HepG2 (cell line): ENCODE data around the gene TMEM222. TPM values are rescaled to one million over a fixed set of nuclear protein-coding genes. Genes with fewer than 3 reads are reported as not detected.
A peak's percentile ranks its signal among the peaks of the same experiment; 100 is the strongest.

ENCODE experiments used
- CBFB ChIP-seq: sonication (generic); formaldehyde crosslinking; IDR thresholded peaks from 2 replicates; pipeline ENCODE4 v1.4.0; 2020; ENCODE audit warnings: missing genetic modification reagents
- CENPT ChIP-seq: sonication (generic); formaldehyde crosslinking; IDR thresholded peaks from 2 replicates; pipeline ENCODE4 v1.8.0; 2022; ENCODE audit warnings: low read depth, mild to moderate bottlenecking, moderate library complexity, missing genetic modification reagents
- CHD4 ChIP-seq: fragments of 200-600 bp; sonication (generic); IDR thresholded peaks from 2 replicates; pipeline ENCODE4 v1.7.0; 2017; ENCODE audit warnings: mild to moderate bottlenecking, low read length, borderline replicate concordance
- DPF2 ChIP-seq: sonication (generic); formaldehyde crosslinking; IDR thresholded peaks from 2 replicates; pipeline ENCODE4 v1.4.0; 2020; ENCODE audit warnings: mild to moderate bottlenecking, low read depth, missing genetic modification reagents, borderline replicate concordance
- EP300 ChIP-seq, 3 experiments: sonication (generic) in 1 of 3; formaldehyde crosslinking in 1 of 3; IDR thresholded peaks; 2 replicates each; pipeline versions ENCODE4 v1.5.1 to v1.6.1; 2011 to 2020; ENCODE audit warnings: low read depth in 2 of 3, low read length in 2 of 3, borderline replicate concordance in 1 of 3, improper control_type of control experiment in 1 of 3, mild to moderate bottlenecking in 1 of 3, missing genetic modification reagents in 1 of 3, moderate library complexity in 1 of 3
- ESRRA ChIP-seq: sonication (generic); formaldehyde crosslinking; IDR thresholded peaks from 2 replicates; pipeline ENCODE4 v1.5.1; 2020; ENCODE audit warnings: mild to moderate bottlenecking, low read depth, missing genetic modification reagents
- FOXK1 ChIP-seq: sonication (generic); formaldehyde crosslinking; IDR thresholded peaks from 2 replicates; pipeline ENCODE4 v1.4.0; 2020; ENCODE audit warnings: low read depth, missing genetic modification reagents, borderline replicate concordance
- GATAD2A ChIP-seq: IDR thresholded peaks from 2 replicates; pipeline ENCODE4 v1.6.1; 2016
- SAP130 ChIP-seq: IDR thresholded peaks from 2 replicates; pipeline ENCODE4 v1.6.1; 2016; ENCODE audit warnings: low read depth
- ZC3H4 ChIP-seq: sonication (generic); formaldehyde crosslinking; IDR thresholded peaks from 2 replicates; pipeline ENCODE4 v1.4.0; 2020; ENCODE audit warnings: missing genetic modification reagents, borderline replicate concordance
- ZNF207 ChIP-seq: fragments of 450-650 bp; IDR thresholded peaks from 2 replicates; pipeline ENCODE4 v1.6.1; 2016; ENCODE audit warnings: antibody characterized with exemption, borderline replicate concordance
- ZNF572 ChIP-seq: sonication (generic); formaldehyde crosslinking; IDR thresholded peaks from 2 replicates; pipeline ENCODE4 v1.5.1; 2020; ENCODE audit warnings: mild to moderate bottlenecking, missing genetic modification reagents
- ZNF746 ChIP-seq: sonication (generic); formaldehyde crosslinking; IDR thresholded peaks from 2 replicates; pipeline ENCODE4 v1.8.0; 2022; ENCODE audit warnings: mild to moderate bottlenecking, missing genetic modification reagents
- polyA plus RNA-seq, 8 experiments: library from polyadenylated mRNA; depleted of rRNA in 3 of 8; stranded (reverse) in 7 of 8; unstranded in 1 of 8; fragments of >200 nt; fragmentation: Illumina TruSeq in 4 of 8; extraction: Trizol in 4 of 8; gene quantifications; 2 replicates each; pipeline versions ENCODE4 v1.2.1 to v1.2.3, GENCODE V29; 2011 to 2016; ENCODE audit warnings: low read depth in 4 of 8, missing spikeins in 1 of 8, mixed read lengths in 1 of 8; ENCODE audit not compliant: insufficient read depth in 1 of 8
- total RNA-seq, 5 experiments: library from RNA; depleted of rRNA; stranded (reverse); fragments of >200 nt; fragmentation: Illumina TruSeq; extraction: Trizol; gene quantifications; 2 replicates each; pipeline ENCODE4 v1.2.3, GENCODE V29; 2016; ENCODE audit warnings: low read depth in 1 of 5
- TF ChIP-seq, protein P1 (sequence below): sonication (generic); formaldehyde crosslinking; IDR thresholded peaks from 2 replicates; pipeline ENCODE4 v1.8.0; 2022; ENCODE audit warnings: mild to moderate bottlenecking, missing genetic modification reagents, borderline replicate concordance
- TF ChIP-seq, protein P2 (sequence below): sonication (generic); formaldehyde crosslinking; IDR thresholded peaks from 2 replicates; pipeline ENCODE4 v1.5.0; 2020; ENCODE audit warnings: missing genetic modification reagents
- TF ChIP-seq, protein P3 (sequence below): sonication (generic); formaldehyde crosslinking; IDR thresholded peaks from 2 replicates; pipeline ENCODE4 v1.4.0; 2020; ENCODE audit warnings: missing genetic modification reagents
- TF ChIP-seq, protein P4 (sequence below): sonication (generic); IDR thresholded peaks from 2 replicates; pipeline ENCODE4 v1.6.1; 2016; ENCODE audit warnings: low read depth, borderline replicate concordance

The TMEM222 gene
- total and polyA plus RNA-seq, 2 of the 13 experiments (the other 11 are each of a cell fraction or from before 2014, with no cell fraction given): 22.7 to 29.6 TPM

DNA sequence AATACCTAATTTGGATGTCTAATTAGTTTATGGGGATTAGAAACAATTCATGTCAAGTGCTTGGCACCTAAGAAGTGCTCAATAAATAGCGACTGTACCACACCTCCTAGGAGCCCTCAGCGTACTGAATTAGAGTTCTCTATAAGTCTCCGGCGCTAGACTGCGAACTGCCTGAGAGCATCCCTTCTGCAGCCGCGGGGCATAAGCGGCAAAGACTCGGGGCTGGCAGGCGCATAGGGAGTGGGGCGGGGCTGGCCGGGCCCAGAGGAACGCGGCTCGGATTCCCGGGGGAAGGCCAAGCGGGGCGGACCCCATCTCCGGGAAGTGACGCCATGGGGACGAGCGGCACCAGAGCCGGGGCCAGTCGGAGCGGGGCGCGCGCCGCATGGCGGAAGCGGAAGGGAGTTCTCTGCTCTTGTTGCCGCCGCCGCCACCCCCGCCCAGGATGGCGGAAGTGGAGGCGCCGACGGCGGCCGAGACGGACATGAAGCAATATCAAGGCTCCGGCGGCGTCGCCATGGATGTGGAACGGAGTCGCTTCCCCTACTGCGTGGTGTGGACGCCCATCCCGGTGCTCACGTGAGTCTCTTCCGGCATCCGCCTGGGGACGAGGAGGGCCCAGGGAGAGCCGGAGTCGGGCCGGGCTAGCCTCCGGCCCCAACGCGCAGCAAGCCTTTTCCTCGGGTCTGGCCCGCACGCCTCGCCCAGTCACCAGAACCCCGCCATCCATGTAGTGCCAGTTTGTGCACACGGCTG, at the start of gene TMEM222 (continued):
- TF ChIP-seq, protein P1, sequence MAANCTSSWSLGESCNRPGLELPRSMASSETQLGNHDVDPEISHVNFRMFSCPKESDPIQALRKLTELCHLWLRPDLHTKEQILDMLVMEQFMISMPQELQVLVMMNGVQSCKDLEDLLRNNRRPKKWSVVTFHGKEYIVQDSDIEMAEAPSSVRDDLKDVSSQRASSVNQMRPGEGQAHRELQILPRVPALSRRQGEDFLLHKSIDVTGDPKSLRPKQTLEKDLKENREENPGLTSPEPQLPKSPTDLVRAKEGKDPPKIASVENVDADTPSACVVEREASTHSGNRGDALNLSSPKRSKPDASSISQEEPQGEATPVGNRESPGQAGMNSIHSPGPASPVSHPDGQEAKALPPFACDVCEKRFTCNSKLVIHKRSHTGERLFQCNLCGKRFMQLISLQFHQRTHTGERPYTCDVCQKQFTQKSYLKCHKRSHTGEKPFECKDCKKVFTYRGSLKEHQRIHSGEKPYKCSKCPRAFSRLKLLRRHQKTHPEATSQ (CRISPR knock-in tag): peak; percentile 43; the same call in 1 of the 2 replicates
- TF ChIP-seq, protein P2, sequence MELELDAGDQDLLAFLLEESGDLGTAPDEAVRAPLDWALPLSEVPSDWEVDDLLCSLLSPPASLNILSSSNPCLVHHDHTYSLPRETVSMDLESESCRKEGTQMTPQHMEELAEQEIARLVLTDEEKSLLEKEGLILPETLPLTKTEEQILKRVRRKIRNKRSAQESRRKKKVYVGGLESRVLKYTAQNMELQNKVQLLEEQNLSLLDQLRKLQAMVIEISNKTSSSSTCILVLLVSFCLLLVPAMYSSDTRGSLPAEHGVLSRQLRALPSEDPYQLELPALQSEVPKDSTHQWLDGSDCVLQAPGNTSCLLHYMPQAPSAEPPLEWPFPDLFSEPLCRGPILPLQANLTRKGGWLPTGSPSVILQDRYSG (CRISPR knock-in tag): peak; percentile 75; the same call in 1 of the 2 replicates
- peak; percentile 59; the same call in 1 of the 2 replicates for TF ChIP-seq ESRRA (CRISPR knock-in tag)
- peak; percentile 94 for TF ChIP-seq SAP130
- no peak for TF ChIP-seq ZNF207
- TF ChIP-seq GATAD2A (CRISPR knock-in tag): peak; percentile 64
- TF ChIP-seq FOXK1: peak; percentile 97
- TF ChIP-seq ZC3H4: no peak
- peak; percentile 89 for TF ChIP-seq CBFB (CRISPR knock-in tag)
- TF ChIP-seq ZNF572: peak; percentile 19; the same call in 1 of the 2 replicates
- no peak for TF ChIP-seq CHD4
- TF ChIP-seq, protein P3, sequence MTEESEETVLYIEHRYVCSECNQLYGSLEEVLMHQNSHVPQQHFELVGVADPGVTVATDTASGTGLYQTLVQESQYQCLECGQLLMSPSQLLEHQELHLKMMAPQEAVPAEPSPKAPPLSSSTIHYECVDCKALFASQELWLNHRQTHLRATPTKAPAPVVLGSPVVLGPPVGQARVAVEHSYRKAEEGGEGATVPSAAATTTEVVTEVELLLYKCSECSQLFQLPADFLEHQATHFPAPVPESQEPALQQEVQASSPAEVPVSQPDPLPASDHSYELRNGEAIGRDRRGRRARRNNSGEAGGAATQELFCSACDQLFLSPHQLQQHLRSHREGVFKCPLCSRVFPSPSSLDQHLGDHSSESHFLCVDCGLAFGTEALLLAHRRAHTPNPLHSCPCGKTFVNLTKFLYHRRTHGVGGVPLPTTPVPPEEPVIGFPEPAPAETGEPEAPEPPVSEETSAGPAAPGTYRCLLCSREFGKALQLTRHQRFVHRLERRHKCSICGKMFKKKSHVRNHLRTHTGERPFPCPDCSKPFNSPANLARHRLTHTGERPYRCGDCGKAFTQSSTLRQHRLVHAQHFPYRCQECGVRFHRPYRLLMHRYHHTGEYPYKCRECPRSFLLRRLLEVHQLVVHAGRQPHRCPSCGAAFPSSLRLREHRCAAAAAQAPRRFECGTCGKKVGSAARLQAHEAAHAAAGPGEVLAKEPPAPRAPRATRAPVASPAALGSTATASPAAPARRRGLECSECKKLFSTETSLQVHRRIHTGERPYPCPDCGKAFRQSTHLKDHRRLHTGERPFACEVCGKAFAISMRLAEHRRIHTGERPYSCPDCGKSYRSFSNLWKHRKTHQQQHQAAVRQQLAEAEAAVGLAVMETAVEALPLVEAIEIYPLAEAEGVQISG: peak; percentile 96
- TF ChIP-seq, protein P4, sequence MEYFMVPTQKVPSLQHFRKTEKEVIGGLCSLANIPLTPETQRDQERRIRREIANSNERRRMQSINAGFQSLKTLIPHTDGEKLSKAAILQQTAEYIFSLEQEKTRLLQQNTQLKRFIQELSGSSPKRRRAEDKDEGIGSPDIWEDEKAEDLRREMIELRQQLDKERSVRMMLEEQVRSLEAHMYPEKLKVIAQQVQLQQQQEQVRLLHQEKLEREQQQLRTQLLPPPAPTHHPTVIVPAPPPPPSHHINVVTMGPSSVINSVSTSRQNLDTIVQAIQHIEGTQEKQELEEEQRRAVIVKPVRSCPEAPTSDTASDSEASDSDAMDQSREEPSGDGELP: peak; percentile 65; the same call in 1 of the 2 replicates
- no peak for TF ChIP-seq DPF2
- TF ChIP-seq CENPT (CRISPR knock-in tag): no peak; the same call in 1 of the 2 replicates
- no peak; the same call in 1 of the 2 replicates for TF ChIP-seq ZNF746 (CRISPR knock-in tag)
- peak in 1 of 2 experiments; percentile 63; a peak in 2 of 4 replicates for TF ChIP-seq EP300 (IDR thresholded peaks at IDR 0.05; ENCODE audit: low read depth in 2 of 2, low read length in 2 of 2)
- TF ChIP-seq EP300 (CRISPR knock-in tag; IDR thresholded peaks at IDR 0.05; ENCODE audit: borderline replicate concordance): peak; percentile 42; the same call in 1 of the 2 replicates
